Liver (tissue), 9 donors: ENCODE data around the gene CEP97. TPM values are rescaled to one million over a fixed set of nuclear protein-coding genes. Genes with fewer than 3 reads are reported as not detected.

Source experiments
- DNase-seq: peaks from one replicate; pipeline ENCODE4 v3.0.0-alpha.2; 2017; ENCODE audit warnings: low spot score
- H3K27ac ChIP-seq, 2 donors: one replicate each; pipeline ENCODE4 v1.7.0; 2013; ENCODE audit warnings: inconsistent platforms in 2 of 2, low read length in 2 of 2, control low read depth in 1 of 2, low read depth in 1 of 2, mild to moderate bottlenecking in 1 of 2
- H3K27me3 ChIP-seq, 4 donors: one replicate each; pipeline versions ENCODE4 v1.6.1 to v1.7.0; 2013; ENCODE audit warnings: low read length in 3 of 4, inconsistent platforms in 1 of 4, mild to moderate bottlenecking in 1 of 4, moderate library complexity in 1 of 4; ENCODE audit not compliant: control insufficient read depth in 4 of 4, insufficient read depth in 4 of 4
- H3K36me3 ChIP-seq, 4 donors: one replicate each; pipeline versions ENCODE4 v1.6.1 to v1.7.0; 2013; ENCODE audit warnings: low read length in 3 of 4, mild to moderate bottlenecking in 3 of 4, low read depth in 1 of 4, moderate library complexity in 1 of 4; ENCODE audit not compliant: control insufficient read depth in 4 of 4, insufficient read depth in 3 of 4
- H3K4me1 ChIP-seq, 4 donors: one replicate each; pipeline versions ENCODE4 v1.6.1 to v1.7.0; 2013; ENCODE audit warnings: low read length in 3 of 4, mild to moderate bottlenecking in 3 of 4, moderate library complexity in 1 of 4; ENCODE audit not compliant: control insufficient read depth in 4 of 4, insufficient read depth in 4 of 4
- H3K4me3 ChIP-seq, 3 donors: one replicate each; pipeline versions ENCODE4 v1.6.1 to v1.7.0; 2013; ENCODE audit warnings: low read length in 3 of 3, control low read depth in 1 of 3, low read depth in 1 of 3, mild to moderate bottlenecking in 1 of 3
- H3K9ac ChIP-seq, 2 donors: one replicate each; pipeline ENCODE4 v1.7.0; 2013; ENCODE audit warnings: low read length in 2 of 2, mild to moderate bottlenecking in 2 of 2, moderate library complexity in 2 of 2, control low read depth in 1 of 2, low read depth in 1 of 2
- H3K9me3 ChIP-seq, 4 donors: one replicate each; pipeline versions ENCODE4 v1.6.1 to v1.7.0; 2013; ENCODE audit warnings: low read length in 3 of 4; ENCODE audit not compliant: control insufficient read depth in 4 of 4
- ATF3 ChIP-seq: IDR thresholded peaks from 2 replicates; pipeline ENCODE4 v1.6.1; 2016; ENCODE audit warnings: antibody characterized with exemption
- EGR1 ChIP-seq, 2 donors: IDR thresholded peaks; 2 replicates each; pipeline ENCODE4 v1.6.1; 2016 to 2018; ENCODE audit warnings: antibody characterized with exemption in 2 of 2, low read depth in 2 of 2
- FOXA1 ChIP-seq: IDR thresholded peaks from 2 replicates; pipeline ENCODE4 v1.6.1; 2016; ENCODE audit warnings: antibody characterized with exemption
- GABPA ChIP-seq, 2 donors: IDR thresholded peaks in 1 of 2; conservative IDR thresholded peaks in 1 of 2; 2 replicates each; pipeline ENCODE4 v1.6.1; 2016; ENCODE audit warnings: antibody characterized with exemption in 2 of 2, mild to moderate bottlenecking in 1 of 2, moderate library complexity in 1 of 2
- HNF4A ChIP-seq, 2 donors: conservative IDR thresholded peaks; 2 replicates each; pipeline ENCODE4 v1.6.1; 2016; ENCODE audit warnings: antibody characterized with exemption in 2 of 2, mild to moderate bottlenecking in 2 of 2
- HNF4G ChIP-seq: IDR thresholded peaks from 2 replicates; pipeline ENCODE4 v1.6.1; 2016; ENCODE audit warnings: antibody characterized with exemption
- NR2F2 ChIP-seq: IDR thresholded peaks from 2 replicates; pipeline ENCODE4 v1.6.1; 2016; ENCODE audit warnings: antibody characterized with exemption
- RAD21 ChIP-seq, 2 donors: IDR thresholded peaks; 2 replicates each; pipeline ENCODE4 v1.6.1; 2016; ENCODE audit warnings: antibody characterized with exemption in 2 of 2, mild to moderate bottlenecking in 2 of 2
- REST ChIP-seq: IDR thresholded peaks from 2 replicates; pipeline ENCODE4 v1.6.1; 2016; ENCODE audit warnings: antibody characterized with exemption, mild to moderate bottlenecking
- RXRA ChIP-seq, 2 donors: IDR thresholded peaks; 2 replicates each; pipeline ENCODE4 v1.6.1; 2017 to 2018; ENCODE audit warnings: antibody characterized with exemption in 2 of 2, mild to moderate bottlenecking in 1 of 2
- SP1 ChIP-seq: IDR thresholded peaks from 2 replicates; pipeline ENCODE4 v1.6.1; 2018; ENCODE audit warnings: antibody characterized with exemption, mild to moderate bottlenecking
- TAF1 ChIP-seq: conservative IDR thresholded peaks from 2 replicates; pipeline ENCODE4 v1.6.1; 2016; ENCODE audit warnings: antibody characterized with exemption, mild to moderate bottlenecking
- YY1 ChIP-seq: IDR thresholded peaks from 2 replicates; pipeline ENCODE4 v1.6.1; 2016; ENCODE audit warnings: antibody characterized with exemption, mild to moderate bottlenecking
- ZBTB33 ChIP-seq: IDR thresholded peaks from 2 replicates; pipeline ENCODE4 v1.6.1; 2016; ENCODE audit warnings: antibody characterized with exemption
- WGBS: extraction: QIAGEN DNeasy Blood & Tissue Kit; methylation state at CpG from one replicate; pipeline ENCODE4 v1.1.7; 2013; 5-methylcytosine and 5-hydroxymethylcytosine counted together
- polyA plus RNA-seq, 2 donors: library from polyadenylated mRNA; stranded (reverse) in 1 of 2; unstranded in 1 of 2; fragments of 200-250 nt in 1 of 2; fragments of >200 nt in 1 of 2; fragmentation: Nextera tagmentation in 1 of 2; extraction: Ambion mirVana in 1 of 2; gene quantifications; one replicate each; pipeline versions ENCODE4 v1.2.1 to v1.2.3, GENCODE V29; 2013 to 2015
- total RNA-seq, 2 donors: library from RNA; depleted of rRNA; stranded (reverse); fragments of >200 nt; gene quantifications; one replicate each; pipeline ENCODE4 v1.2.3, GENCODE V29; 2014
- donor health status: healthy.
- donor health status: healthy.
- donor health status: healthy.
- donor health status: healthy.
- donor health status: healthy.

The CEP97 gene
- total and polyA plus RNA-seq, 4 donors, result 0.57 to 8.3 (median 2.1) TPM

- H3K27ac ChIP-seq, result peak overlapping the region; percentile 86 to 91
- H3K4me3 ChIP-seq, result peak overlapping the region; percentile 59 to 98 (median 67)
- H3K36me3 ChIP-seq, result peaks cover 17 to 45% (median 32%) of the 10 kb centered on the region in 4 donors
- H3K9ac ChIP-seq, result peak overlapping the region; percentile 80 to 99
- H3K9me3 ChIP-seq, result no peaks in the 10 kb centered on the region
- no peaks in the 10 kb centered on the region for H3K27me3 ChIP-seq
- no peak for TF ChIP-seq NR2F2
- no peak for TF ChIP-seq ZBTB33
- TF ChIP-seq HNF4G, result no peak
- TF ChIP-seq RXRA (IDR thresholded peaks at IDR 0.05), result no peak
- no peak for TF ChIP-seq SP1
- no peak for TF ChIP-seq HNF4A (conservative IDR thresholded peaks at IDR 0.05)
- no peak for TF ChIP-seq EGR1 (IDR thresholded peaks at IDR 0.05; ENCODE audit: low read depth in 2 of 2)
- no peak for TF ChIP-seq TAF1
- peaks cover 9 to 33% (median 15%) of the 10 kb centered on the region in 4 donors for H3K4me1 ChIP-seq
- DNase-seq, result no peak
Measured at GRCh38 chr3:101685050-101685400, 39.4 kb upstream of the CEP97 start.

- DNase-seq, result no peak
- peak overlapping the region; percentile 59 to 98 (median 67) for H3K4me3 ChIP-seq
- no peaks in the 10 kb centered on the region for H3K9me3 ChIP-seq
- peak overlapping the region; percentile 80 to 99 for H3K9ac ChIP-seq
- WGBS, result under 1% methylated on average over 11 of the region's 11 CpGs
- TF ChIP-seq HNF4A (conservative IDR thresholded peaks at IDR 0.05), result no peak
- TF ChIP-seq NR2F2, result no peak
- no peak for TF ChIP-seq YY1
- no peak for TF ChIP-seq TAF1
- TF ChIP-seq GABPA (IDR thresholded peaks at IDR 0.05 in 1 of 2, conservative IDR thresholded peaks at IDR 0.05 in 1 of 2), result no peak
- TF ChIP-seq ATF3, result no peak
- TF ChIP-seq RXRA (IDR thresholded peaks at IDR 0.05), result no peak
- TF ChIP-seq EGR1 (IDR thresholded peaks at IDR 0.05; ENCODE audit: low read depth in 2 of 2), result no peak
- no peak for TF ChIP-seq FOXA1
- no peak for TF ChIP-seq REST
- TF ChIP-seq HNF4G, result no peak
- no peak for TF ChIP-seq RAD21 (IDR thresholded peaks at IDR 0.05)
- no peak for TF ChIP-seq SP1
- peaks cover 16 to 36% (median 24%) of the 10 kb centered on the region in 4 donors for H3K36me3 ChIP-seq
- H3K27me3 ChIP-seq, result no peaks in the 10 kb centered on the region
- H3K4me1 ChIP-seq, result peaks cover 9 to 33% (median 15%) of the 10 kb centered on the region in 4 donors
- H3K27ac ChIP-seq, result peak overlapping the region; percentile 86 to 91
Measured at GRCh38 chr3:101685870-101686307, 38.5 kb upstream of the CEP97 start.
